ENCODE measurements around the gene FAM228A. TPM values are rescaled to one million over a fixed set of nuclear protein-coding genes. Genes with fewer than 3 reads are reported as not detected.

Gene FAM228A
- total RNA-seq, 2 experiments from 2014 or later: not detected

DNA sequence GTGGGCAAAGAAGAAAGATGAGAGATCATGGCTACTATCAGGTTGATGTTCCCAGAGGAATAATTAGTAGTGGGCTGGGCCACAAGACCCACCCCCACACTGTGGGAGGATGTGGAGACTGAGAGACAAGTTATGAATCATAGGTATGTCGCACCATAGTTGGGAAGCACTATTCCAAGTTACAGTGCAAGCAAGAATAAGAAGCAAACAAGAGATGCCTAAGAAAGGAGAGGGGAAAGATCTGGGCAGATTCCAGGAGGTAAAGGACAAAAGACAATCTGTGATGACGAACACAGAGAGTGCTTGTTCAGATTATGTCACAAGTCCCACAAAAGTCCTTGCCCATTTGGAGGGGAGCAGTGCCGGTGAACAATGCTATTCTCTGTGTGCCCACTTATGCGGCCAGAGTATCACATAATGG lies 56.6 kb downstream of the FAM228A start:
- intact Hi-C loops (cut with micrococcal nuclease): no loop called here
- H3K4me3 Mint-ChIP-seq: no peak overlapping the region
- H3K27me3 Mint-ChIP-seq: no peaks in the 10 kb centered on the region
- TF ChIP-seq, protein P1, sequence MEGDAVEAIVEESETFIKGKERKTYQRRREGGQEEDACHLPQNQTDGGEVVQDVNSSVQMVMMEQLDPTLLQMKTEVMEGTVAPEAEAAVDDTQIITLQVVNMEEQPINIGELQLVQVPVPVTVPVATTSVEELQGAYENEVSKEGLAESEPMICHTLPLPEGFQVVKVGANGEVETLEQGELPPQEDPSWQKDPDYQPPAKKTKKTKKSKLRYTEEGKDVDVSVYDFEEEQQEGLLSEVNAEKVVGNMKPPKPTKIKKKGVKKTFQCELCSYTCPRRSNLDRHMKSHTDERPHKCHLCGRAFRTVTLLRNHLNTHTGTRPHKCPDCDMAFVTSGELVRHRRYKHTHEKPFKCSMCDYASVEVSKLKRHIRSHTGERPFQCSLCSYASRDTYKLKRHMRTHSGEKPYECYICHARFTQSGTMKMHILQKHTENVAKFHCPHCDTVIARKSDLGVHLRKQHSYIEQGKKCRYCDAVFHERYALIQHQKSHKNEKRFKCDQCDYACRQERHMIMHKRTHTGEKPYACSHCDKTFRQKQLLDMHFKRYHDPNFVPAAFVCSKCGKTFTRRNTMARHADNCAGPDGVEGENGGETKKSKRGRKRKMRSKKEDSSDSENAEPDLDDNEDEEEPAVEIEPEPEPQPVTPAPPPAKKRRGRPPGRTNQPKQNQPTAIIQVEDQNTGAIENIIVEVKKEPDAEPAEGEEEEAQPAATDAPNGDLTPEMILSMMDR (IDR thresholded peaks at IDR 0.05): no peak
- no peaks in the 10 kb centered on the region for H3K4me1 Mint-ChIP-seq (ENCODE audit: low read depth)
- POLR2A ChIA-PET: no interaction called here
- H3K9me3 Mint-ChIP-seq: no peaks in the 10 kb centered on the region
- no peak for ATAC-seq
- peaks cover 5% of the 10 kb centered on the region for H3K36me3 Mint-ChIP-seq (ENCODE audit: low read depth)
- H3K27ac Mint-ChIP-seq: no peak overlapping the region
- CTCF ChIA-PET: no interaction called here
- DNase-seq: no peak

DNA sequence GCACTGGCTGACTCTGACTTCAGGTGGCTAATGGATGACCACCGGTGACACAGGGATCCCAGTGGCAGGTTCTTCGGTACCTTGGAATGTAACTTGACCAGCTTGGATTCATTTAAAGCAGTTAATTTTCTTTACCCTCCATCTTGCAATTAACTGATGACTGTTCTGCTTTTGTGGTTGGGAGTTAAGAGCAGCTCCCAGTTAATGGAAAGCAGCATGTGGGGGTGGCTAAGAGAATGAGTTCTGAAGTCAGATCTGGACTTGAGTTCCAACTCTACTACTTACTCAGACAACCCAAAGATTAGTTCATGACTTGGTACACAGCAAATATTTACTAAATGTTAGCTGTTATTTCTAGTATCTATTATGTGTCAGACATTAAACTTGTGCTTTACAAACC lies 58.5 kb downstream of the FAM228A start:
- TF ChIP-seq, protein P1 (IDR thresholded peaks at IDR 0.05): no peak
- no peak for ATAC-seq
- ChIA-PET POLR2A (no interaction called here), CTCF (no interaction called here)
- peaks cover 5% of the 10 kb centered on the region for H3K36me3 Mint-ChIP-seq (ENCODE audit: low read depth)
- H3K9me3 Mint-ChIP-seq: no peaks in the 10 kb centered on the region
- H3K4me1 Mint-ChIP-seq (ENCODE audit: low read depth): no peaks in the 10 kb centered on the region
- no peak for DNase-seq
- intact Hi-C loops (cut with micrococcal nuclease): no loop called here
- no peak overlapping the region for H3K4me3 Mint-ChIP-seq
- H3K27ac Mint-ChIP-seq: no peak overlapping the region
- H3K27me3 Mint-ChIP-seq: no peaks in the 10 kb centered on the region

DNA sequence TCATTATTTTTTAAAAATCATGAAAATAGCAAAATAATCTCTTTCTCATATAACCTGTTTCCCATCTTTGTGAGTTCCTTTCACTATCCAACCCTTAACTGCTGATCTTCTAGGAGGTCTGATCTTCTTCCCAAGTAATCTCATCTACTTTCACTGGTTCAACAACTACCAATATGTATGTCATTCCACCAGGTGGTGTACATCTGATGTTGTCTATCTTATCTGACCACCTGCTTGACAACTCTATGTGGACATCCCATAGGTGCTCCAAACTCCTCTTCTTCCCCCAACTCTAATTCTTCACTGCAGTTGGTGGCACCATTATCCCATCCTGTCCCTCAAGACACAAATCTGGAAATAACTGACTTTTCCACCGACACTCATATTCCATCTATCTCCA lies 62.5 kb downstream of the FAM228A start:
- ChIA-PET POLR2A (no interaction called here), CTCF (interaction anchor here (1.3 kb wide), 1 partner anchor 14 kb away, joined by 3 read pairs; no protein-coding TSS in a partner anchor)
- no peaks in the 10 kb centered on the region for H3K4me1 Mint-ChIP-seq (ENCODE audit: low read depth)
- intact Hi-C loops (cut with micrococcal nuclease): no loop called here
- H3K27ac Mint-ChIP-seq: peak overlapping the region; percentile 27
- TF ChIP-seq, protein P1 (IDR thresholded peaks at IDR 0.05): no peak
- ATAC-seq (no peak), DNase-seq (no peak)
- no peaks in the 10 kb centered on the region for H3K27me3 Mint-ChIP-seq
- peaks cover 8% of the 10 kb centered on the region for H3K36me3 Mint-ChIP-seq (ENCODE audit: low read depth)
- no peak overlapping the region for H3K4me3 Mint-ChIP-seq
- no peaks in the 10 kb centered on the region for H3K9me3 Mint-ChIP-seq

DNA sequence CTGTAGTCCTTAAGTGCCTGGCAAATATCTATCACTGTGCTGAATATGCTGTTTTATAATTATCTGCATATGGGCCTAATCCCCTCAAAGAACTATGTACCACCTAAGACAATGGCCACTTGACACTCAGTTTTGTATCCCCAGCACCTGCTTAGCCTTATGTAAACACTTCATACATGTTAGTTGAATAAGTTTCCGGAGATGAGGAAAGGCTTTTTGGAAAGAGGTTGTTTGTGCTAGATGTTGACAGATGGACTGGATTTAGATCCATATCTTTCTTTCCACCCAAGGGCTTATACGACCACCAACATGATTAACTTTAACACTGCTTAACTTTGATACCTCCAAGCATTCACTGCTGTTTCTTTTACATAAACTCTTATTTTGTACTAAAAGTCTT lies 63.3 kb downstream of the FAM228A start:
- DNase-seq (no peak), ATAC-seq (no peak)
- Mint-ChIP-seq H3K4me3 (no peak overlapping the region), H3K4me1 (ENCODE audit: low read depth) (no peaks in the 10 kb centered on the region), H3K27me3 (no peaks in the 10 kb centered on the region), H3K36me3 (ENCODE audit: low read depth) (peaks cover 8% of the 10 kb centered on the region), H3K9me3 (no peaks in the 10 kb centered on the region), H3K27ac (no peak overlapping the region)
- POLR2A ChIA-PET: no interaction called here
- CTCF ChIA-PET: no interaction called here
- TF ChIP-seq, protein P1 (IDR thresholded peaks at IDR 0.05): no peak
- intact Hi-C loops (cut with micrococcal nuclease): no loop called here

DNA sequence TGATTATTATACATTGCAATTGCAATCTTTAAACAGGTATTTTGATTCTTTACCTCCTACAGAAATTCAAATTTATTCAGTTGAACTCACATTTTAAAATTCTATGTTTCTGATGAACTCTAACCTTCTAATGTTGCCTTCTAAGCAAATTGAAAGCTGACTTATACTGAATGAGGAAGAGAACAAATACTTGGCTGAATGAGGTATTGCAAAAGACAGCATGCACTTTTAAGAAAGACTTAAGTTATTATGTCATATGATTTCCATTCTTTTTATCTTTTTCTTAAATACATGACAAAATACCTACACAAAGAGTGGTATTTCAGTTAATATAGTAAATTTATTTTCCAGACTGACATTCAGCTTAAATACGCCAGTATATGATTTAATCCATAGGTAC lies 64.7 kb downstream of the FAM228A start:
- POLR2A ChIA-PET: no interaction called here
- peaks cover 8% of the 10 kb centered on the region for H3K36me3 Mint-ChIP-seq (ENCODE audit: low read depth)
- intact Hi-C loops (cut with micrococcal nuclease): no loop called here

More for the DNA sequence above, 64.7 kb downstream of the FAM228A start:
- TF ChIP-seq, protein P1 (IDR thresholded peaks at IDR 0.05): no peak
- Mint-ChIP-seq H3K27me3 (no peaks in the 10 kb centered on the region), H3K9me3 (no peaks in the 10 kb centered on the region), H3K27ac (no peak overlapping the region), H3K4me1 (ENCODE audit: low read depth) (no peaks in the 10 kb centered on the region), H3K4me3 (no peak overlapping the region)
- CTCF ChIA-PET: no interaction called here
- DNase-seq: no peak
- ATAC-seq: no peak

Other genes with a start within 250 kb of the FAM228A start
- gene ATAD2B, start 247.9 kb upstream of the FAM228A start, total RNA-seq: 10 to 100 TPM; 12.5 to 13.2 TPM
- 10 to 100 TPM; 11.1 to 11.2 TPM for gene UBXN2A, start 234.6 kb upstream of the FAM228A start, total RNA-seq
- under 1 TPM; 0.25 to 0.32 TPM for gene MFSD2B, start 165.0 kb upstream of the FAM228A start, total RNA-seq
- gene WDCP, start 127.7 kb upstream of the FAM228A start, total RNA-seq: 10 to 100 TPM; 20.2 to 23.0 TPM
- gene FKBP1B, start 125.3 kb upstream of the FAM228A start, total RNA-seq: 1 to 10 TPM; 1.3 to 1.7 TPM
- gene SF3B6, start 98.7 kb upstream of the FAM228A start, total RNA-seq: 100 to 1,000 TPM; 141 to 144 TPM
- 1 to 10 TPM; 1.8 to 2.6 TPM for gene TP53I3, start 90.2 kb upstream of the FAM228A start, total RNA-seq
- not detected for gene PFN4, start 51.7 kb upstream of the FAM228A start, total RNA-seq
- 1 to 10 TPM; 4.5 to 5.7 TPM for gene FAM228B, start 51.6 kb upstream of the FAM228A start, total RNA-seq
- gene ITSN2, start 185.5 kb downstream of the FAM228A start, total RNA-seq: 10 to 100 TPM; 44.0 to 48.6 TPM